GM12878 (cell line): ENCODE results near the gene SMIM17.

Source experiments
- ATF3 ChIP-seq: IDR thresholded peaks from 2 replicates; pipeline ENCODE4 v1.6.1; 2011; ENCODE audit warnings: low read depth, mild to moderate bottlenecking, low read length, moderate library complexity, borderline replicate concordance; ENCODE audit errors: extremely low read depth
- EP300 ChIP-seq, 2 experiments: fragments of 150-350 bp in 1 of 2; IDR thresholded peaks; 2 replicates each; pipeline ENCODE4 v1.6.1; 2011 to 2012; ENCODE audit warnings: low read depth in 2 of 2, low read length in 2 of 2, borderline replicate concordance in 1 of 2, improper control_type of control experiment in 1 of 2, inconsistent platforms in 1 of 2; ENCODE audit not compliant: control insufficient read depth in 1 of 2
- ETV6 ChIP-seq, 2 experiments: fragments of 450-650 bp in 1 of 2; IDR thresholded peaks in 1 of 2; conservative IDR thresholded peaks in 1 of 2; 2 replicates each; pipeline ENCODE4 v1.6.1; 2014; ENCODE audit warnings: antibody characterized with exemption in 1 of 2, borderline replicate concordance in 1 of 2, low read depth in 1 of 2, mild to moderate bottlenecking in 1 of 2, moderate library complexity in 1 of 2
- FOS ChIP-seq: IDR thresholded peaks from 3 replicates; pipeline ENCODE4 v1.6.1; 2011; ENCODE audit warnings: borderline replicate concordance; ENCODE audit not compliant: insufficient read length; ENCODE audit errors: extremely low read depth
- GABPA ChIP-seq: IDR thresholded peaks from 2 replicates; pipeline ENCODE4 v1.6.1; 2014; ENCODE audit warnings: antibody characterized with exemption, low read depth, mild to moderate bottlenecking, inconsistent platforms
- POLR2A ChIP-seq: IDR thresholded peaks from 2 replicates; pipeline ENCODE4 v1.6.1; 2011; ENCODE audit warnings: low read depth, mild to moderate bottlenecking, low read length
- POLR2AphosphoS5 ChIP-seq: IDR thresholded peaks from 2 replicates; pipeline ENCODE4 v1.6.1; 2011; ENCODE audit warnings: mild to moderate bottlenecking, low read length, inconsistent platforms
- RAD21 ChIP-seq: IDR thresholded peaks from 2 replicates; pipeline ENCODE4 v1.6.1; 2011; ENCODE audit warnings: mild to moderate bottlenecking, low read depth, low read length, moderate library complexity; ENCODE audit not compliant: insufficient read depth
- RB1 ChIP-seq: fragments of 450-650 bp; formaldehyde crosslinking; IDR thresholded peaks from 2 replicates; pipeline ENCODE4 v1.6.1; 2017; ENCODE audit warnings: mild to moderate bottlenecking, borderline replicate concordance
- TF ChIP-seq, protein P1 (sequence below), 3 experiments: IDR thresholded peaks in 2 of 3; conservative IDR thresholded peaks in 1 of 3; 2 replicates each; pipeline ENCODE4 v1.5.1; 2011; ENCODE audit warnings: low read depth in 3 of 3, low read length in 3 of 3, mild to moderate bottlenecking in 3 of 3, control low read depth in 2 of 3, moderate library complexity in 2 of 3, inconsistent platforms in 1 of 3, mixed read lengths in 1 of 3; ENCODE audit not compliant: control insufficient read depth in 2 of 3, insufficient read depth in 1 of 3; ENCODE audit errors: extremely low read depth in 1 of 3
- TF ChIP-seq, protein P2 (sequence below): IDR thresholded peaks from 2 replicates; pipeline ENCODE4 v1.6.1; 2011; ENCODE audit warnings: mild to moderate bottlenecking, low read depth, low read length, moderate library complexity; ENCODE audit not compliant: insufficient replicate concordance
- TF ChIP-seq, protein P3 (sequence below): fragments of 450-650 bp; IDR thresholded peaks from 2 replicates; pipeline ENCODE4 v1.6.1; 2018; ENCODE audit warnings: mild to moderate bottlenecking, low read depth, moderate library complexity; ENCODE audit not compliant: partially characterized antibody

DNA sequence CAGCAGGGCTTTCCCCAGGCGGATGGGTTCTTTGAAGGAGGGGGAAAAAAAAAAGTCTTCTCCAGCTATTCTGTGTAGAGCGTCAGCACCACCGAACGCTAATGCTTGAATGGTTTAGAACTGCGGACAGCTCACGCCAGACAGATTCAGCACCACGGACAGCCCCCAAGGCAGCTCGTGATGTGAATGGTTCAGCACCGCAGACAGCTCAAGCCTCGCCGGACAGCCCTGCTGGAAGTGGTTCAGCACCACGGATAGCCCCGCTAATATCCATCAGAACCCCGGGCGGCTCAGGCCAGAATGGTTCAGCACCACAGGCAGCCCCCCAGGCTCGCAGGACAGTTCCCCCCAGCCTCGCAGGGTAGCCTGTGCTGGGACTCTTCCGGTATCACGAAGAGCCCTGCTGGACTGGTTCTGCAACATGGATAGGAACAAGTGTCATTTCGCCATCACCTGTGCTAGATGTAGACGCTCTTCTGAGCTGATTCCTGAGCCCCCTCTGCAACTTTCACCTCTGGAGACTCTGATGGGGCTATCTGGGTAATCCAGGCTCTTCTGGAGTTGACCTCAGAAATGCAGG, 4.9 kb upstream of the SMIM17 start:
- TF ChIP-seq RB1 (no peak), FOS (no peak), ETV6 (conservative IDR thresholded peaks at IDR 0.05 in 1 of 2, IDR thresholded peaks at IDR 0.05 in 1 of 2; ENCODE audit: borderline replicate concordance in 1 of 2, low read depth in 1 of 2) (no peak), ATF3 (no peak), POLR2A (no peak), EP300 (IDR thresholded peaks at IDR 0.05; ENCODE audit: borderline replicate concordance in 1 of 2, control insufficient read depth in 1 of 2, low read depth in 2 of 2, low read length in 2 of 2) (no peak), GABPA (no peak), POLR2AphosphoS5 (no peak), RAD21 (no peak)
- TF ChIP-seq, protein P1, sequence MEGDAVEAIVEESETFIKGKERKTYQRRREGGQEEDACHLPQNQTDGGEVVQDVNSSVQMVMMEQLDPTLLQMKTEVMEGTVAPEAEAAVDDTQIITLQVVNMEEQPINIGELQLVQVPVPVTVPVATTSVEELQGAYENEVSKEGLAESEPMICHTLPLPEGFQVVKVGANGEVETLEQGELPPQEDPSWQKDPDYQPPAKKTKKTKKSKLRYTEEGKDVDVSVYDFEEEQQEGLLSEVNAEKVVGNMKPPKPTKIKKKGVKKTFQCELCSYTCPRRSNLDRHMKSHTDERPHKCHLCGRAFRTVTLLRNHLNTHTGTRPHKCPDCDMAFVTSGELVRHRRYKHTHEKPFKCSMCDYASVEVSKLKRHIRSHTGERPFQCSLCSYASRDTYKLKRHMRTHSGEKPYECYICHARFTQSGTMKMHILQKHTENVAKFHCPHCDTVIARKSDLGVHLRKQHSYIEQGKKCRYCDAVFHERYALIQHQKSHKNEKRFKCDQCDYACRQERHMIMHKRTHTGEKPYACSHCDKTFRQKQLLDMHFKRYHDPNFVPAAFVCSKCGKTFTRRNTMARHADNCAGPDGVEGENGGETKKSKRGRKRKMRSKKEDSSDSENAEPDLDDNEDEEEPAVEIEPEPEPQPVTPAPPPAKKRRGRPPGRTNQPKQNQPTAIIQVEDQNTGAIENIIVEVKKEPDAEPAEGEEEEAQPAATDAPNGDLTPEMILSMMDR (IDR thresholded peaks at IDR 0.05 in 2 of 3, conservative IDR thresholded peaks at IDR 0.05 in 1 of 3; ENCODE audit: control insufficient read depth in 2 of 3, extremely low read depth in 1 of 3, insufficient read depth in 1 of 3, low read depth in 3 of 3, low read length in 3 of 3) = no peak
- TF ChIP-seq, protein P2, sequence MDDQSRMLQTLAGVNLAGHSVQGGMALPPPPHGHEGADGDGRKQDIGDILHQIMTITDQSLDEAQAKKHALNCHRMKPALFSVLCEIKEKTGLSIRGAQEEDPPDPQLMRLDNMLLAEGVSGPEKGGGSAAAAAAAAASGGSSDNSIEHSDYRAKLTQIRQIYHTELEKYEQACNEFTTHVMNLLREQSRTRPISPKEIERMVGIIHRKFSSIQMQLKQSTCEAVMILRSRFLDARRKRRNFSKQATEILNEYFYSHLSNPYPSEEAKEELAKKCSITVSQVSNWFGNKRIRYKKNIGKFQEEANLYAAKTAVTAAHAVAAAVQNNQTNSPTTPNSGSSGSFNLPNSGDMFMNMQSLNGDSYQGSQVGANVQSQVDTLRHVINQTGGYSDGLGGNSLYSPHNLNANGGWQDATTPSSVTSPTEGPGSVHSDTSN = no peak
- TF ChIP-seq, protein P3, sequence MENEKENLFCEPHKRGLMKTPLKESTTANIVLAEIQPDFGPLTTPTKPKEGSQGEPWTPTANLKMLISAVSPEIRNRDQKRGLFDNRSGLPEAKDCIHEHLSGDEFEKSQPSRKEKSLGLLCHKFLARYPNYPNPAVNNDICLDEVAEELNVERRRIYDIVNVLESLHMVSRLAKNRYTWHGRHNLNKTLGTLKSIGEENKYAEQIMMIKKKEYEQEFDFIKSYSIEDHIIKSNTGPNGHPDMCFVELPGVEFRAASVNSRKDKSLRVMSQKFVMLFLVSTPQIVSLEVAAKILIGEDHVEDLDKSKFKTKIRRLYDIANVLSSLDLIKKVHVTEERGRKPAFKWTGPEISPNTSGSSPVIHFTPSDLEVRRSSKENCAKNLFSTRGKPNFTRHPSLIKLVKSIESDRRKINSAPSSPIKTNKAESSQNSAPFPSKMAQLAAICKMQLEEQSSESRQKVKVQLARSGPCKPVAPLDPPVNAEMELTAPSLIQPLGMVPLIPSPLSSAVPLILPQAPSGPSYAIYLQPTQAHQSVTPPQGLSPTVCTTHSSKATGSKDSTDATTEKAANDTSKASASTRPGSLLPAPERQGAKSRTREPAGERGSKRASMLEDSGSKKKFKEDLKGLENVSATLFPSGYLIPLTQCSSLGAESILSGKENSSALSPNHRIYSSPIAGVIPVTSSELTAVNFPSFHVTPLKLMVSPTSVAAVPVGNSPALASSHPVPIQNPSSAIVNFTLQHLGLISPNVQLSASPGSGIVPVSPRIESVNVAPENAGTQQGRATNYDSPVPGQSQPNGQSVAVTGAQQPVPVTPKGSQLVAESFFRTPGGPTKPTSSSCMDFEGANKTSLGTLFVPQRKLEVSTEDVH = no peak
